H1 (cell line): Measurements from ENCODE around the gene CFAP206. TPM values are rescaled to one million over a fixed set of nuclear protein-coding genes. Genes with fewer than 3 reads are reported as not detected.

Source experiments
- CTCF ChIA-PET: fragments of 300-600 bp; sonication (Branson Sonifier 250); formaldehyde crosslinking; loops from one replicate; lab custom pipeline; 2021; ENCODE audit not compliant: partially characterized antibody; lab: Charles Lee
- POLR2A ChIA-PET: fragments of 300-600 bp; sonication (Branson Sonifier 250); formaldehyde crosslinking; loops from one replicate; lab custom pipeline; 2021; ENCODE audit warnings: inconsistent platforms; ENCODE audit not compliant: partially characterized antibody; lab: Charles Lee
- DNase-seq, 2 experiments: peaks; one replicate each; pipeline versions ENCODE4 v3.0.0 to v3.0.0-alpha.2; 2010 to 2022; ENCODE audit warnings: low spot score in 2 of 2, low read depth in 1 of 2, mixed read lengths in 1 of 2
- FAIRE-seq: peaks from 2 replicates; lab custom pipeline; 2011; peaks lifted over from hg19 to GRCh38; lab: Jason Lieb, UNC
- H2AFZ ChIP-seq: 2 replicates; pipeline ENCODE4 v1.8.1; 2012; ENCODE audit warnings: low read length, inconsistent platforms
- H2AK5ac ChIP-seq: 2 replicates; pipeline ENCODE4 v1.6.1; 2013; ENCODE audit warnings: low read depth, low read length
- H2BK120ac ChIP-seq: replicated peaks from 2 replicates; pipeline ENCODE3; 2013; ENCODE audit warnings: low read depth, low read length, inconsistent platforms
- H2BK12ac ChIP-seq: 2 replicates; pipeline ENCODE4 v1.6.1; 2013; ENCODE audit warnings: low read depth, low read length
- H2BK15ac ChIP-seq: 2 replicates; pipeline ENCODE4 v1.6.1; 2013; ENCODE audit warnings: low read length
- H2BK20ac ChIP-seq: 2 replicates; pipeline ENCODE4 v1.6.1; 2013; ENCODE audit warnings: low read length
- H2BK5ac ChIP-seq: 2 replicates; pipeline ENCODE4 v1.6.1; 2013; ENCODE audit warnings: low read depth, low read length
- H3K14ac ChIP-seq: 2 replicates; pipeline ENCODE4 v1.6.1; 2013; ENCODE audit warnings: inconsistent platforms; ENCODE audit not compliant: insufficient read length
- H3K18ac ChIP-seq: 2 replicates; pipeline ENCODE4 v1.6.1; 2013; ENCODE audit warnings: low read length; ENCODE audit errors: extremely low read depth
- H3K23ac ChIP-seq: 2 replicates; pipeline ENCODE4 v1.6.1; 2013; ENCODE audit warnings: inconsistent platforms; ENCODE audit not compliant: insufficient read length
- H3K23me2 ChIP-seq: 2 replicates; pipeline ENCODE4 v1.6.1; 2013; ENCODE audit warnings: low read depth, low read length
- H3K27ac ChIP-seq: 2 replicates; pipeline ENCODE4 v1.6.1; 2011; ENCODE audit warnings: low read depth, low read length, inconsistent platforms
- H3K27me3 ChIP-seq, 4 experiments: replicated peaks in 1 of 4; 1 replicate in 1 of 4; 2 replicates in 3 of 4; pipeline versions ENCODE4 v1.6.1 to v1.8.1; 2011 to 2013; ENCODE audit warnings: low read length in 3 of 4, mild to moderate bottlenecking in 3 of 4, inconsistent platforms in 2 of 4, mixed read lengths in 2 of 4, moderate library complexity in 1 of 4; ENCODE audit not compliant: control insufficient read depth in 3 of 4, insufficient read depth in 3 of 4; ENCODE audit errors: extremely low read depth in 1 of 4
- H3K36me3 ChIP-seq, 4 experiments: 2 replicates each; pipeline versions ENCODE4 v1.6.1 to v1.8.1; 2011 to 2013; ENCODE audit warnings: mild to moderate bottlenecking in 4 of 4, low read length in 3 of 4, moderate library complexity in 2 of 4, control low read depth in 1 of 4, inconsistent platforms in 1 of 4; ENCODE audit not compliant: insufficient read depth in 4 of 4, control insufficient read depth in 2 of 4
- H3K4ac ChIP-seq: replicated peaks from 2 replicates; pipeline ENCODE3; 2013; ENCODE audit warnings: low read length, low read depth, mixed read lengths, inconsistent platforms; ENCODE audit not compliant: insufficient read length
- H3K4me1 ChIP-seq, 4 experiments: replicated peaks in 1 of 4; 1 replicate in 1 of 4; 2 replicates in 3 of 4; pipeline versions ENCODE4 v1.6.1 to v1.8.1; 2011 to 2013; ENCODE audit warnings: low read length in 3 of 4, inconsistent platforms in 2 of 4, mixed read lengths in 1 of 4; ENCODE audit not compliant: insufficient read depth in 4 of 4, control insufficient read depth in 3 of 4
- H3K4me2 ChIP-seq, 2 experiments: 2 replicates each; pipeline versions ENCODE4 v1.6.1 to v1.8.1; 2011 to 2013; ENCODE audit warnings: low read depth in 2 of 2, low read length in 2 of 2, control low read depth in 1 of 2, inconsistent platforms in 1 of 2, mild to moderate bottlenecking in 1 of 2; ENCODE audit not compliant: insufficient read depth in 1 of 2
- H3K4me3 ChIP-seq, 4 experiments: fragments of 200-600, 300-600 bp in 1 of 4; sonication (generic), shearing (Covaris generic), sonication (Bioruptor Twin) in 1 of 4; 2 replicates each; pipeline versions ENCODE4 v1.5.1 to v1.8.1; 2011 to 2016; ENCODE audit warnings: low read length in 4 of 4, low read depth in 3 of 4, control low read depth in 2 of 4, inconsistent platforms in 2 of 4, mild to moderate bottlenecking in 2 of 4, mixed read lengths in 1 of 4, moderate library complexity in 1 of 4; ENCODE audit not compliant: insufficient read depth in 2 of 4; ENCODE audit errors: extremely low read depth in 1 of 4
- H3K56ac ChIP-seq: replicated peaks from 2 replicates; pipeline ENCODE3; 2013; ENCODE audit warnings: low read depth, mild to moderate bottlenecking, mixed read lengths, low read length, inconsistent platforms; ENCODE audit not compliant: insufficient read length
- H3K79me1 ChIP-seq: 2 replicates; pipeline ENCODE4 v1.6.1; 2013; ENCODE audit warnings: low read depth, low read length, control low read depth
- H3K79me2 ChIP-seq, 2 experiments: 2 replicates each; pipeline versions ENCODE4 v1.6.1 to v1.8.1; 2012 to 2013; ENCODE audit warnings: low read length in 2 of 2, mild to moderate bottlenecking in 2 of 2, inconsistent platforms in 1 of 2; ENCODE audit not compliant: insufficient read depth in 2 of 2, control insufficient read depth in 1 of 2
- H3K9ac ChIP-seq, 4 experiments: replicated peaks in 1 of 4; 1 replicate in 1 of 4; 2 replicates in 3 of 4; pipeline versions ENCODE4 v1.6.1 to v1.8.1; 2011 to 2013; ENCODE audit warnings: low read depth in 3 of 4, low read length in 3 of 4, control low read depth in 2 of 4, mild to moderate bottlenecking in 2 of 4, moderate library complexity in 2 of 4, inconsistent platforms in 1 of 4; ENCODE audit errors: extremely low read depth in 1 of 4
- H3K9me3 ChIP-seq, 2 experiments: 2 replicates each; pipeline versions ENCODE4 v1.6.1 to v1.8.1; 2012 to 2013; ENCODE audit warnings: mild to moderate bottlenecking in 2 of 2, moderate library complexity in 2 of 2, control low read depth in 1 of 2, inconsistent platforms in 1 of 2, low read depth in 1 of 2, low read length in 1 of 2, mixed read lengths in 1 of 2; ENCODE audit not compliant: insufficient read depth in 2 of 2
- H4K20me1 ChIP-seq, 2 experiments: replicated peaks in 1 of 2; 2 replicates each; pipeline versions ENCODE3 to v1.8.1; 2011 to 2013; ENCODE audit warnings: inconsistent platforms in 2 of 2, low read length in 2 of 2, mild to moderate bottlenecking in 1 of 2; ENCODE audit not compliant: insufficient read depth in 2 of 2, control insufficient read depth in 1 of 2
- H4K5ac ChIP-seq: 2 replicates; pipeline ENCODE4 v1.6.1; 2013; ENCODE audit warnings: low read length, low read depth, mixed read lengths, inconsistent platforms; ENCODE audit not compliant: insufficient read length
- H4K8ac ChIP-seq: 2 replicates; pipeline ENCODE4 v1.8.0; 2013; ENCODE audit warnings: mild to moderate bottlenecking, moderate library complexity, low read length, inconsistent platforms; ENCODE audit not compliant: insufficient read depth; ENCODE audit errors: extremely low read depth
- H4K91ac ChIP-seq: replicated peaks from 2 replicates; pipeline ENCODE3; 2013; ENCODE audit warnings: low read length, mixed read lengths, inconsistent platforms; ENCODE audit not compliant: insufficient read length
- CTBP2 ChIP-seq: IDR thresholded peaks from 2 replicates; pipeline ENCODE4 v1.7.0; 2011; ENCODE audit warnings: borderline replicate concordance, mild to moderate bottlenecking, moderate library complexity, mixed read lengths, low read length; ENCODE audit not compliant: insufficient read depth, insufficient read length
- EZH2 ChIP-seq: fragments of 200-600 bp; sonication (generic); IDR thresholded peaks from 2 replicates; pipeline ENCODE4 v1.7.1; 2012; ENCODE audit warnings: low read depth, mild to moderate bottlenecking, moderate library complexity, low read length, inconsistent platforms; ENCODE audit not compliant: severe bottlenecking
- HDAC2 ChIP-seq, 2 experiments: fragments of 300-600 bp in 1 of 2; sonication (generic) in 1 of 2; IDR thresholded peaks; 2 replicates each; pipeline ENCODE4 v1.6.1; 2011 to 2012; ENCODE audit warnings: low read depth in 2 of 2, low read length in 2 of 2, mild to moderate bottlenecking in 2 of 2, moderate library complexity in 2 of 2, borderline replicate concordance in 1 of 2, inconsistent platforms in 1 of 2
- JUND ChIP-seq: IDR thresholded peaks from 2 replicates; pipeline ENCODE4 v1.6.1; 2011; ENCODE audit warnings: mild to moderate bottlenecking, improper control_type of control experiment, low read length
- KDM4A ChIP-seq: IDR thresholded peaks from one replicate; pipeline ENCODE4 v1.7.1; 2012; ENCODE audit warnings: low read depth, mild to moderate bottlenecking, moderate library complexity, low read length, inconsistent platforms; ENCODE audit not compliant: severe bottlenecking
- NRF1 ChIP-seq: IDR thresholded peaks from 2 replicates; pipeline ENCODE4 v1.6.1; 2011; ENCODE audit warnings: mild to moderate bottlenecking, low read depth, low read length, improper control_type of control experiment
- POLR2A ChIP-seq, 2 experiments: IDR thresholded peaks; 1 replicate in 1 of 2; 2 replicates in 1 of 2; pipeline ENCODE4 v1.6.1; 2011; ENCODE audit warnings: low read depth in 2 of 2, low read length in 2 of 2, mild to moderate bottlenecking in 2 of 2; ENCODE audit errors: control extremely low read depth in 1 of 2
- RAD21 ChIP-seq, 2 experiments: IDR thresholded peaks in 1 of 2; conservative IDR thresholded peaks in 1 of 2; 2 replicates each; pipeline ENCODE4 v1.6.1; 2011; ENCODE audit warnings: low read depth in 2 of 2, low read length in 2 of 2, improper control_type of control experiment in 1 of 2, inconsistent platforms in 1 of 2, mild to moderate bottlenecking in 1 of 2, moderate library complexity in 1 of 2
- SAP30 ChIP-seq: fragments of 300-600 bp; sonication (generic); IDR thresholded peaks from 2 replicates; pipeline ENCODE4 v1.7.1; 2012; ENCODE audit warnings: low read length, moderate library complexity, mild to moderate bottlenecking, inconsistent platforms; ENCODE audit not compliant: insufficient read depth, insufficient replicate concordance
- SIRT6 ChIP-seq: IDR thresholded peaks from one replicate; pipeline ENCODE4 v1.7.1; 2012; ENCODE audit warnings: low read length, inconsistent platforms
- TBP ChIP-seq: IDR thresholded peaks from 2 replicates; pipeline ENCODE4 v1.6.1; 2011; ENCODE audit warnings: low read depth, low read length, improper control_type of control experiment
- YY1 ChIP-seq: IDR thresholded peaks from 2 replicates; pipeline ENCODE4 v1.6.1; 2011; ENCODE audit warnings: low read depth, mild to moderate bottlenecking, low read length
- ZNF274 ChIP-seq: IDR thresholded peaks from 2 replicates; pipeline ENCODE4 v1.7.0; 2012; ENCODE audit warnings: low read length, borderline replicate concordance; ENCODE audit errors: extremely low read depth
- WGBS, 2 experiments: shearing (Covaris generic) in 1 of 2; methylation state at CpG; one replicate each; pipeline versions ENCODE4 v1.1.6 to v1.1.7; 2013 to 2015; ENCODE audit warnings: low lambda C conversion rate in 2 of 2, mixed read lengths in 2 of 2, inconsistent platforms in 1 of 2, low coverage in 1 of 2, missing lambda C conversion rate in 1 of 2; ENCODE audit not compliant: insufficient replicate concordance in 2 of 2, insufficient coverage in 1 of 2, insufficient read length in 1 of 2; ENCODE audit errors: extremely low coverage in 1 of 2, missing lambda C conversion rate in 1 of 2; 5-methylcytosine and 5-hydroxymethylcytosine counted together
- polyA plus RNA-seq, 7 experiments: library from polyadenylated mRNA; depleted of rRNA in 3 of 7; stranded (reverse) in 5 of 7; unstranded in 2 of 7; fragments of >200 nt in 5 of 7; fragments of 200-250 nt in 2 of 7; gene quantifications; 1 replicate in 5 of 7; 2 replicates in 1 of 7; 4 replicates in 1 of 7; pipeline versions ENCODE4 v1.2.1 to v1.2.3, GENCODE V29; 2011 to 2013; ENCODE audit warnings: missing spikeins in 2 of 7, mixed read lengths in 2 of 7
- total RNA-seq: library from RNA; stranded (reverse); fragmentation: NEBNext Ultra II Directional; extraction: Animal tissue kit (Norgen Biotek cat#: 25700); gene quantifications from 2 replicates; pipeline ENCODE4 v1.2.1, GENCODE V29; 2021

CFAP206 gene
- total and polyA plus RNA-seq, 2 of the 8 experiments (the other 6 are each of a cell fraction or from before 2014, with no cell fraction given): not detected

DNA sequence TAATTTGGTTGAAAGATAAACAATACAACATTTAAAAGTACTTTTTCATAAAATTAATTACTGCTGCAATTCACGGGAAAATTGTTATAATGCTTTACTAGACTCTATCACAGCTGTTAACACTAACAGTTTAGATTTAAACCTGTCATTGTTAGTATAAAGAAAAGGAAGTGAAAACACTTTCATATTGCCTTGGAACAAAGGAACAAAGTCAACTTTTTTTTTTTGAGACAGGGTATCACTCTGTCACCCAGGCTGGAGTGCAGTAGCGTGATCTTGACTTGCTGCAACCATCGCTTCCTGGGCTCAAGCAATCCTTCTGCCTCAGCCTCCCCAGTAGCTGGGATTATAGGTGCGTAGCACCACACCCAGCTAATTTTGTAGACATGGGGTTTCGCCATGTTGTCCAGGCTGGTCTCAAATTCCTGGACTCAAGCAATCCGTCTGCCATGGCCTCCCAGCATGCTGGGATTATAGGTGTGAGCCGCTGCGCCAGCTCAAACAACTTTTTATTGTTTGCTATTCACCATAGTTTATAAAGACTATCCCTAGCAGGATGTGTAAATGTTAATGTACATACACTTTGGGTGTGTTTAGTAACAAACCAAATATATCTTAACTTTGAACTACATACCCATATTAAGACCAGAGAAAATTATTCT is 87.1 kb downstream of the CFAP206 start:
- H3K23ac ChIP-seq: no peak overlapping the region
- DNase-seq (no peak), FAIRE-seq (no peak)
- no peak overlapping the region for H2BK120ac ChIP-seq
- no peaks in the 10 kb centered on the region for H3K36me3 ChIP-seq
- H3K56ac ChIP-seq: no peak overlapping the region
- no peaks in the 10 kb centered on the region for H4K20me1 ChIP-seq
- H3K4me2 ChIP-seq: no peak overlapping the region
- no peak overlapping the region for H3K18ac ChIP-seq
- H2AK5ac ChIP-seq: no peak overlapping the region
- H2BK15ac ChIP-seq: no peak overlapping the region
- 88% methylated on average over 8 of the region's 8 CpGs; no CpG with 5 or more reads in 1 of the 2 experiments for WGBS, 2 experiments
- no peaks in the 10 kb centered on the region for H3K4me1 ChIP-seq
- H3K4me3 ChIP-seq: no peak overlapping the region
- H3K27me3 ChIP-seq: no peaks in the 10 kb centered on the region
- no peak overlapping the region for H2BK5ac ChIP-seq
- H3K9ac ChIP-seq: no peak overlapping the region
- no peak overlapping the region; the same call in 1 of the 2 replicates for H4K8ac ChIP-seq
- H2AFZ ChIP-seq: no peak overlapping the region
- H2BK12ac ChIP-seq: no peak overlapping the region
- no peaks in the 10 kb centered on the region for H3K79me2 ChIP-seq
- H4K91ac ChIP-seq: no peak overlapping the region
- no peak overlapping the region for H3K4ac ChIP-seq
- H3K23me2 ChIP-seq: no peaks in the 10 kb centered on the region
- ChIA-PET CTCF (interaction anchor here (0.7 to 1.7 kb wide), 8 partner anchors 8 to 638 kb away, joined by 3 to 5 read pairs (median 3); no protein-coding TSS in a partner anchor), POLR2A (interaction anchor here (1.0 kb wide), 1 partner anchor 8 kb away, joined by 6 read pairs; no protein-coding TSS in a partner anchor)
- no peak overlapping the region for H2BK20ac ChIP-seq
- H4K5ac ChIP-seq: no peak overlapping the region
- H3K79me1 ChIP-seq: no peaks in the 10 kb centered on the region
- no peak overlapping the region for H3K14ac ChIP-seq
- H3K9me3 ChIP-seq: no peaks in the 10 kb centered on the region
- no peak overlapping the region for H3K27ac ChIP-seq
- TF ChIP-seq CTBP2 (no peak), TBP (no peak), JUND (no peak), EZH2 (no peak), NRF1 (no peak), SIRT6 (no peak), HDAC2 (IDR thresholded peaks at IDR 0.05; ENCODE audit: borderline replicate concordance in 1 of 2, low read depth in 2 of 2, low read length in 2 of 2) (no peak), KDM4A (no peak), RAD21 (IDR thresholded peaks at IDR 0.05 in 1 of 2, conservative IDR thresholded peaks at IDR 0.05 in 1 of 2; ENCODE audit: low read depth in 2 of 2, low read length in 2 of 2) (no peak), ZNF274 (no peak), POLR2A (IDR thresholded peaks at IDR 0.05; ENCODE audit: control extremely low read depth in 1 of 2, low read depth in 2 of 2, low read length in 2 of 2) (no peak), SAP30 (no peak), YY1 (no peak)
